ENCODE measurements around the gene MAML2.

The MAML2 gene

GRCh38 chr11:96267496-96268032 lies 75.4 kb downstream of the MAML2 start:
- H3K9me3 ChIP-seq (ENCODE audit: control extremely low read depth in 1 of 5, control insufficient read depth in 4 of 5, insufficient read depth in 2 of 5, low read depth in 1 of 5, low read length in 4 of 5), result peaks cover 0 to 3% (median 0%) of the 10 kb centered on the region in 5 experiments
- H3K36me3 ChIP-seq (ENCODE audit: control insufficient read depth in 4 of 4, insufficient read depth in 4 of 4, low read length in 3 of 4), result no peaks in the 10 kb centered on the region
- CTCF ChIA-PET, result interaction anchor here (0.9 to 1.3 kb wide), 2 partner anchors 8 to 11 kb away, joined by 3 to 7 read pairs; no protein-coding TSS in a partner anchor
- H3K4me3 ChIP-seq (ENCODE audit: control insufficient read depth in 1 of 7, extremely low read depth in 1 of 7, insufficient read depth in 4 of 7, low read depth in 2 of 7, low read length in 6 of 7), result peak overlapping the region in 4 of 7 experiments; percentile 11 to 66 (median 49)
- peak overlapping the region; percentile 27 to 36 for H3K27ac ChIP-seq (ENCODE audit: insufficient read depth in 1 of 2, low read depth in 1 of 2, low read length in 2 of 2, poor library complexity in 1 of 2, severe bottlenecking in 2 of 2)
- POLR2A ChIA-PET, result interaction anchor here (0.6 kb wide), 1 partner anchor 9 kb away, joined by 5 read pairs; no protein-coding TSS in a partner anchor
- WGBS (ENCODE audit: insufficient coverage), result 17% methylated on average over 1 of the region's 2 CpGs
- DNase-seq, result peak in 2 of 3 donors; percentile 59 to 63
- no peaks in the 10 kb centered on the region for H3K27me3 ChIP-seq (replicated peaks in 2 of 5; ENCODE audit: control insufficient read depth in 4 of 5, insufficient read depth in 5 of 5, low read length in 4 of 5)
- peaks cover 3 to 32% (median 18%) of the 10 kb centered on the region in 4 experiments for H3K4me1 ChIP-seq (ENCODE audit: control extremely low read depth in 1 of 4, control insufficient read depth in 4 of 4, insufficient read depth in 4 of 4, low read length in 3 of 4)

GRCh38 chr11:96267001-96267495 lies 75.9 kb downstream of the MAML2 start:
- Histone ChIP-seq H3K27ac (ENCODE audit: insufficient read depth in 1 of 2, low read depth in 1 of 2, low read length in 2 of 2, poor library complexity in 1 of 2, severe bottlenecking in 2 of 2) (peak overlapping the region; percentile 27 to 36), H3K9me3 (ENCODE audit: control extremely low read depth in 1 of 5, control insufficient read depth in 4 of 5, insufficient read depth in 2 of 5, low read depth in 1 of 5, low read length in 4 of 5) (peaks cover 0 to 3% (median 0%) of the 10 kb centered on the region in 5 experiments), H3K4me1 (ENCODE audit: control extremely low read depth in 1 of 4, control insufficient read depth in 4 of 4, insufficient read depth in 4 of 4, low read length in 3 of 4) (peaks cover 3 to 32% (median 18%) of the 10 kb centered on the region in 4 experiments), H3K4me3 (ENCODE audit: control insufficient read depth in 1 of 7, extremely low read depth in 1 of 7, insufficient read depth in 4 of 7, low read depth in 2 of 7, low read length in 6 of 7) (peak overlapping the region in 3 of 7 experiments; percentile 38 to 66 (median 60)), H3K27me3 (replicated peaks in 2 of 5; ENCODE audit: control insufficient read depth in 4 of 5, insufficient read depth in 5 of 5, low read length in 4 of 5) (no peaks in the 10 kb centered on the region), H3K36me3 (ENCODE audit: control insufficient read depth in 4 of 4, insufficient read depth in 4 of 4, low read length in 3 of 4) (no peaks in the 10 kb centered on the region)
- DNase-seq, result no peak
- no CpG with 5 or more reads among the region's 1 CpG for WGBS (ENCODE audit: insufficient coverage)
- ChIA-PET CTCF (interaction anchor here (0.9 to 1.3 kb wide), 3 partner anchors 8 to 18 kb away, joined by 3 to 7 read pairs (median 6); no protein-coding TSS in a partner anchor), POLR2A (interaction anchor here (0.6 kb wide), 1 partner anchor 9 kb away, joined by 5 read pairs; no protein-coding TSS in a partner anchor)

- Histone ChIP-seq H3K9me3 (ENCODE audit: control extremely low read depth in 1 of 5, control insufficient read depth in 4 of 5, insufficient read depth in 2 of 5, low read depth in 1 of 5, low read length in 4 of 5) (peaks cover 0 to 3% (median 0%) of the 10 kb centered on the region in 5 experiments), H3K27ac (ENCODE audit: insufficient read depth in 1 of 2, low read depth in 1 of 2, low read length in 2 of 2, poor library complexity in 1 of 2, severe bottlenecking in 2 of 2) (no peak overlapping the region), H3K36me3 (ENCODE audit: control insufficient read depth in 4 of 4, insufficient read depth in 4 of 4, low read length in 3 of 4) (no peaks in the 10 kb centered on the region), H3K4me1 (ENCODE audit: control extremely low read depth in 1 of 4, control insufficient read depth in 4 of 4, insufficient read depth in 4 of 4, low read length in 3 of 4) (peaks cover 3 to 32% (median 18%) of the 10 kb centered on the region in 4 experiments), H3K4me3 (ENCODE audit: control insufficient read depth in 1 of 7, extremely low read depth in 1 of 7, insufficient read depth in 4 of 7, low read depth in 2 of 7, low read length in 6 of 7) (no peak overlapping the region), H3K27me3 (replicated peaks in 2 of 5; ENCODE audit: control insufficient read depth in 4 of 5, insufficient read depth in 5 of 5, low read length in 4 of 5) (no peaks in the 10 kb centered on the region)
- 84% methylated on average over 8 of the region's 9 CpGs for WGBS (ENCODE audit: insufficient coverage)
- DNase-seq, result no peak
- CTCF ChIA-PET, result interaction anchor here (0.9 kb wide), 1 partner anchor 17 kb away, joined by 6 read pairs; no protein-coding TSS in a partner anchor
- POLR2A ChIA-PET, result no interaction called here
These were observed 77.0 kb downstream of the MAML2 start for GRCh38 chr11:96265972-96266371.

GRCh38 chr11:96265220-96265737 lies 77.7 kb downstream of the MAML2 start:
- Histone ChIP-seq H3K36me3 (ENCODE audit: control insufficient read depth in 4 of 4, insufficient read depth in 4 of 4, low read length in 3 of 4) (no peaks in the 10 kb centered on the region), H3K27ac (ENCODE audit: insufficient read depth in 1 of 2, low read depth in 1 of 2, low read length in 2 of 2, poor library complexity in 1 of 2, severe bottlenecking in 2 of 2) (no peak overlapping the region), H3K4me3 (ENCODE audit: control insufficient read depth in 1 of 7, extremely low read depth in 1 of 7, insufficient read depth in 4 of 7, low read depth in 2 of 7, low read length in 6 of 7) (no peak overlapping the region), H3K9me3 (ENCODE audit: control extremely low read depth in 1 of 5, control insufficient read depth in 4 of 5, insufficient read depth in 2 of 5, low read depth in 1 of 5, low read length in 4 of 5) (peaks cover 0 to 3% (median 0%) of the 10 kb centered on the region in 5 experiments), H3K27me3 (replicated peaks in 2 of 5; ENCODE audit: control insufficient read depth in 4 of 5, insufficient read depth in 5 of 5, low read length in 4 of 5) (no peaks in the 10 kb centered on the region), H3K4me1 (ENCODE audit: control extremely low read depth in 1 of 4, control insufficient read depth in 4 of 4, insufficient read depth in 4 of 4, low read length in 3 of 4) (peaks cover 3 to 34% (median 20%) of the 10 kb centered on the region in 4 experiments)
- ChIA-PET CTCF (interaction anchor here (1.3 to 1.5 kb wide), 2 partner anchors 9 to 35 kb away, joined by 3 read pairs; no protein-coding TSS in a partner anchor), POLR2A (no interaction called here)
- DNase-seq, result no peak
- WGBS (ENCODE audit: insufficient coverage), result 98% methylated on average over 7 of the region's 8 CpGs

GRCh38 chr11:96264364-96264763 lies 78.6 kb downstream of the MAML2 start:
- peaks cover 7 to 43% (median 27%) of the 10 kb centered on the region in 4 experiments for H3K4me1 ChIP-seq (ENCODE audit: control extremely low read depth in 1 of 4, control insufficient read depth in 4 of 4, insufficient read depth in 4 of 4, low read length in 3 of 4)
- H3K36me3 ChIP-seq (ENCODE audit: control insufficient read depth in 4 of 4, insufficient read depth in 4 of 4, low read length in 3 of 4), result no peaks in the 10 kb centered on the region
- CTCF ChIA-PET, result interaction anchor here (0.7 to 1.5 kb wide), 3 partner anchors 8 to 35 kb away, joined by 3 read pairs; no protein-coding TSS in a partner anchor
- H3K27me3 ChIP-seq (replicated peaks in 2 of 5; ENCODE audit: control insufficient read depth in 4 of 5, insufficient read depth in 5 of 5, low read length in 4 of 5), result no peaks in the 10 kb centered on the region
- H3K4me3 ChIP-seq (ENCODE audit: control insufficient read depth in 1 of 7, extremely low read depth in 1 of 7, insufficient read depth in 4 of 7, low read depth in 2 of 7, low read length in 6 of 7), result no peak overlapping the region
- H3K27ac ChIP-seq (ENCODE audit: insufficient read depth in 1 of 2, low read depth in 1 of 2, low read length in 2 of 2, poor library complexity in 1 of 2, severe bottlenecking in 2 of 2), result no peak overlapping the region
- DNase-seq, result no peak
- WGBS (ENCODE audit: insufficient coverage), result 100% methylated on average over 1 of the region's 4 CpGs
- H3K9me3 ChIP-seq (ENCODE audit: control extremely low read depth in 1 of 5, control insufficient read depth in 4 of 5, insufficient read depth in 2 of 5, low read depth in 1 of 5, low read length in 4 of 5), result peaks cover 0 to 3% (median 0%) of the 10 kb centered on the region in 5 experiments
- POLR2A ChIA-PET, result no interaction called here

- peak in 2 of 3 donors; percentile 77 to 86 for DNase-seq
- Histone ChIP-seq H3K27me3 (replicated peaks in 2 of 5; ENCODE audit: control insufficient read depth in 4 of 5, insufficient read depth in 5 of 5, low read length in 4 of 5) (no peaks in the 10 kb centered on the region), H3K4me1 (ENCODE audit: control extremely low read depth in 1 of 4, control insufficient read depth in 4 of 4, insufficient read depth in 4 of 4, low read length in 3 of 4) (peaks cover 16 to 54% (median 38%) of the 10 kb centered on the region in 4 experiments), H3K9me3 (ENCODE audit: control extremely low read depth in 1 of 5, control insufficient read depth in 4 of 5, insufficient read depth in 2 of 5, low read depth in 1 of 5, low read length in 4 of 5) (no peaks in the 10 kb centered on the region), H3K27ac (ENCODE audit: insufficient read depth in 1 of 2, low read depth in 1 of 2, low read length in 2 of 2, poor library complexity in 1 of 2, severe bottlenecking in 2 of 2) (no peak overlapping the region), H3K36me3 (ENCODE audit: control insufficient read depth in 4 of 4, insufficient read depth in 4 of 4, low read length in 3 of 4) (no peaks in the 10 kb centered on the region), H3K4me3 (ENCODE audit: control insufficient read depth in 1 of 7, extremely low read depth in 1 of 7, insufficient read depth in 4 of 7, low read depth in 2 of 7, low read length in 6 of 7) (no peak overlapping the region)
- ChIA-PET CTCF (interaction anchor here (0.8 to 1.1 kb wide), 2 partner anchors 10 to 80 kb away, joined by 3 read pairs; partner anchors contain the start of gene MAML2), POLR2A (no interaction called here)
These were observed 79.7 kb downstream of the MAML2 start for GRCh38 chr11:96263238-96263763.
